ENCODE measurements around the gene RIPOR2. TPM values are rescaled to one million over a fixed set of nuclear protein-coding genes. Genes with fewer than 3 reads are reported as not detected.

The RIPOR2 gene
- total RNA-seq, 1 donor from 2014 or later = 1.1 TPM

GRCh38 chr6:24906314-24906713, 29.4 kb downstream of the RIPOR2 start:
- DNase-seq (ENCODE audit: low spot score) = no peak
- Mint-ChIP-seq H3K4me3 (ENCODE audit: unreplicated experiment) (no peak overlapping the region), H3K4me1 (ENCODE audit: unreplicated experiment) (peaks cover 17% of the 10 kb centered on the region), H3K27ac (ENCODE audit: unreplicated experiment) (no peak overlapping the region), H3K36me3 (ENCODE audit: low read depth, unreplicated experiment) (no peaks in the 10 kb centered on the region), H3K9me3 (ENCODE audit: unreplicated experiment) (no peaks in the 10 kb centered on the region), H3K27me3 (ENCODE audit: unreplicated experiment) (peaks cover 15% of the 10 kb centered on the region)
- TF ChIP-seq, protein P1, sequence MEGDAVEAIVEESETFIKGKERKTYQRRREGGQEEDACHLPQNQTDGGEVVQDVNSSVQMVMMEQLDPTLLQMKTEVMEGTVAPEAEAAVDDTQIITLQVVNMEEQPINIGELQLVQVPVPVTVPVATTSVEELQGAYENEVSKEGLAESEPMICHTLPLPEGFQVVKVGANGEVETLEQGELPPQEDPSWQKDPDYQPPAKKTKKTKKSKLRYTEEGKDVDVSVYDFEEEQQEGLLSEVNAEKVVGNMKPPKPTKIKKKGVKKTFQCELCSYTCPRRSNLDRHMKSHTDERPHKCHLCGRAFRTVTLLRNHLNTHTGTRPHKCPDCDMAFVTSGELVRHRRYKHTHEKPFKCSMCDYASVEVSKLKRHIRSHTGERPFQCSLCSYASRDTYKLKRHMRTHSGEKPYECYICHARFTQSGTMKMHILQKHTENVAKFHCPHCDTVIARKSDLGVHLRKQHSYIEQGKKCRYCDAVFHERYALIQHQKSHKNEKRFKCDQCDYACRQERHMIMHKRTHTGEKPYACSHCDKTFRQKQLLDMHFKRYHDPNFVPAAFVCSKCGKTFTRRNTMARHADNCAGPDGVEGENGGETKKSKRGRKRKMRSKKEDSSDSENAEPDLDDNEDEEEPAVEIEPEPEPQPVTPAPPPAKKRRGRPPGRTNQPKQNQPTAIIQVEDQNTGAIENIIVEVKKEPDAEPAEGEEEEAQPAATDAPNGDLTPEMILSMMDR (IDR thresholded peaks at IDR 0.05; ENCODE audit: unreplicated experiment) = no peak

DNA sequence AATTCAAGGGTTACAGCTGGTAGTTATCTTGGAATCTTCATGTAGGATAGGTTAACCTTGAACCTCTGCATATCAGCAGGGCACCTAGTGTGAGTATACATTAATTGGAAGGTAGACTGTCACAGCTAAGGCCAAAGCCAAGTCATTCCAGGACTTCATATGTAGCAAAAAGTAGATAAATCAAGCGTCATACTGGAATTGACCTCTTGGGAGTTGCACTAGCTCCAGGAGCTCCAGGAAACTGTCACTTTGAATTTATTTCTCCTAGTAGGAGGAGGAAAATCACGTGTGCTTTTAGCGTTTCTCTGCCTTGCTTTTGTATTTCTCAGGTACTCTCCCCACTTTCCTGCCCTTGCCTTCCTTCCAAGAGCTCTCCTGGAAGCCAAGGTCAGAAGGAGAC, 30.3 kb downstream of the RIPOR2 start:
- no peak overlapping the region for H3K27ac Mint-ChIP-seq (ENCODE audit: unreplicated experiment)
- peaks cover 12% of the 10 kb centered on the region for H3K27me3 Mint-ChIP-seq (ENCODE audit: unreplicated experiment)
- TF ChIP-seq, protein P1 (IDR thresholded peaks at IDR 0.05; ENCODE audit: unreplicated experiment) = no peak
- H3K9me3 Mint-ChIP-seq (ENCODE audit: unreplicated experiment) = no peaks in the 10 kb centered on the region
- no peak for DNase-seq (ENCODE audit: low spot score)
- peaks cover 14% of the 10 kb centered on the region for H3K4me1 Mint-ChIP-seq (ENCODE audit: unreplicated experiment)
- no peak overlapping the region for H3K4me3 Mint-ChIP-seq (ENCODE audit: unreplicated experiment)
- H3K36me3 Mint-ChIP-seq (ENCODE audit: low read depth, unreplicated experiment) = no peaks in the 10 kb centered on the region

DNA sequence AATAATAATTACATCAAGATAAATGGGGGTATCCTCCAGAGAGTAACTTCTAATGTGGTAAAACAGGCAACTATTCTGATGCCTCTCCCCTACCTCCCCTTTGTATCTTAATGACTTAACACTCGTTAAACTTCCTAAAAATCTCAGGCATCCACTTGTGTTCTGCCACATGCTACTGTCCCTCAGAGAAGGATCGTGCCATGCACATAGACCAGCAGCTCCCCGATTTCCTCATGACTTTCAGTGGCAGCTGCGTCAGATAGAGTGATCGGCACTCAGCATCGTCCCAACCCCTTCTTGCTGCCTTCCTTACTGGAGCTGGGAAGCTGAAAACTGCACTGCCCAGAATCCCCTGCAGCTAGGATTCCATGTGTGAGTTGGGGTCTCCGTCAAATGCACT, 32.1 kb downstream of the RIPOR2 start:
- no peak for DNase-seq (ENCODE audit: low spot score)
- Mint-ChIP-seq H3K27me3 (ENCODE audit: unreplicated experiment) (no peaks in the 10 kb centered on the region), H3K9me3 (ENCODE audit: unreplicated experiment) (no peaks in the 10 kb centered on the region), H3K4me3 (ENCODE audit: unreplicated experiment) (no peak overlapping the region), H3K4me1 (ENCODE audit: unreplicated experiment) (peaks cover 2% of the 10 kb centered on the region), H3K36me3 (ENCODE audit: low read depth, unreplicated experiment) (no peaks in the 10 kb centered on the region), H3K27ac (ENCODE audit: unreplicated experiment) (no peak overlapping the region)
- TF ChIP-seq, protein P1 (IDR thresholded peaks at IDR 0.05; ENCODE audit: unreplicated experiment) = no peak

- H3K4me3 Mint-ChIP-seq (ENCODE audit: unreplicated experiment) = no peak overlapping the region
- no peaks in the 10 kb centered on the region for H3K4me1 Mint-ChIP-seq (ENCODE audit: unreplicated experiment)
- TF ChIP-seq, protein P1 (IDR thresholded peaks at IDR 0.05; ENCODE audit: unreplicated experiment) = no peak
- no peak overlapping the region for H3K27ac Mint-ChIP-seq (ENCODE audit: unreplicated experiment)
- no peak for DNase-seq (ENCODE audit: low spot score)
- no peaks in the 10 kb centered on the region for H3K27me3 Mint-ChIP-seq (ENCODE audit: unreplicated experiment)
- no peaks in the 10 kb centered on the region for H3K9me3 Mint-ChIP-seq (ENCODE audit: unreplicated experiment)
- no peaks in the 10 kb centered on the region for H3K36me3 Mint-ChIP-seq (ENCODE audit: low read depth, unreplicated experiment)
Observed at GRCh38 chr6:24902782-24903181, 33.0 kb downstream of the RIPOR2 start.

GRCh38 chr6:24901698-24902328, 33.9 kb downstream of the RIPOR2 start:
- DNase-seq (ENCODE audit: low spot score) = no peak
- Mint-ChIP-seq H3K27ac (ENCODE audit: unreplicated experiment) (no peak overlapping the region), H3K4me3 (ENCODE audit: unreplicated experiment) (no peak overlapping the region), H3K36me3 (ENCODE audit: low read depth, unreplicated experiment) (no peaks in the 10 kb centered on the region), H3K4me1 (ENCODE audit: unreplicated experiment) (no peaks in the 10 kb centered on the region), H3K27me3 (ENCODE audit: unreplicated experiment) (no peaks in the 10 kb centered on the region), H3K9me3 (ENCODE audit: unreplicated experiment) (no peaks in the 10 kb centered on the region)
- TF ChIP-seq, protein P1 (IDR thresholded peaks at IDR 0.05; ENCODE audit: unreplicated experiment) = no peak
